Skeletal muscle satellite cell (primary cell): ENCODE data around the gene NEURL1B.
"Not testable (repeated sequence)": the region's sequence is repeated elsewhere in the genome, so short reads cannot be mapped to it uniquely, and the experiment has no call there.

Experiments used
- H3K27me3 ChIP-seq: 2 replicates; pipeline ENCODE4 v1.7.0; 2013; ENCODE audit warnings: low read length; ENCODE audit not compliant: control insufficient read depth, insufficient read depth
- H3K36me3 ChIP-seq: 2 replicates; pipeline ENCODE4 v1.7.0; 2013; ENCODE audit warnings: mild to moderate bottlenecking, control low read depth, low read length; ENCODE audit not compliant: insufficient read depth
- H3K4me1 ChIP-seq: 2 replicates; pipeline ENCODE4 v1.7.0; 2013; ENCODE audit warnings: low read length; ENCODE audit not compliant: control insufficient read depth, insufficient read depth
- H3K4me2 ChIP-seq: 2 replicates; pipeline ENCODE4 v1.7.0; 2013; ENCODE audit warnings: mild to moderate bottlenecking, low read length
- H3K4me3 ChIP-seq: 2 replicates; pipeline ENCODE4 v1.7.0; 2013; ENCODE audit warnings: low read length
- H3K9ac ChIP-seq: 2 replicates; pipeline ENCODE4 v1.7.0; 2013; ENCODE audit warnings: mild to moderate bottlenecking, low read depth, low read length, moderate library complexity
- H3K9me3 ChIP-seq: replicated peaks from 2 replicates; pipeline ENCODE4 v1.7.0; 2013; ENCODE audit warnings: mild to moderate bottlenecking, control low read depth, low read length

The NEURL1B gene

GRCh38 chr5:172598251-172599203 lies 42.5 kb upstream of the NEURL1B start:
- Histone ChIP-seq H3K36me3 (no peaks in the 10 kb centered on the region), H3K27me3 (peaks cover 28% of the 10 kb centered on the region), H3K4me3 (no peak overlapping the region), H3K9ac (no peak overlapping the region), H3K4me2 (no peak overlapping the region), H3K9me3 (no peaks in the 10 kb centered on the region), H3K4me1 (peaks cover 10% of the 10 kb centered on the region)

- peaks cover 24% of the 10 kb centered on the region for H3K27me3 ChIP-seq
- H3K9me3 ChIP-seq = no peaks in the 10 kb centered on the region
- peaks cover 12% of the 10 kb centered on the region for H3K4me1 ChIP-seq
- no peaks in the 10 kb centered on the region for H3K36me3 ChIP-seq
- no peak overlapping the region for H3K4me3 ChIP-seq
- H3K9ac ChIP-seq = no peak overlapping the region
- no peak overlapping the region for H3K4me2 ChIP-seq
Measured at GRCh38 chr5:172599204-172599567, 41.9 kb upstream of the NEURL1B start.

- H3K9me3 ChIP-seq = no peaks in the 10 kb centered on the region
- H3K27me3 ChIP-seq = peaks cover 13% of the 10 kb centered on the region
- H3K4me2 ChIP-seq = no peak overlapping the region
- no peak overlapping the region for H3K4me3 ChIP-seq
- H3K9ac ChIP-seq = no peak overlapping the region
- no peaks in the 10 kb centered on the region for H3K36me3 ChIP-seq
- H3K4me1 ChIP-seq = peaks cover 12% of the 10 kb centered on the region
Measured at GRCh38 chr5:172600571-172600970, 40.5 kb upstream of the NEURL1B start.

GRCh38 chr5:172601576-172601975 lies 39.5 kb upstream of the NEURL1B start:
- H3K9ac ChIP-seq, H3K36me3 ChIP-seq, H3K4me3 ChIP-seq, H3K4me2 ChIP-seq, H3K9me3 ChIP-seq: not testable (repeated sequence)
- Histone ChIP-seq H3K4me1 (peaks cover 12% of the 10 kb centered on the region), H3K27me3 (peaks cover 13% of the 10 kb centered on the region)

- peaks cover 22% of the 10 kb centered on the region for H3K27me3 ChIP-seq
- peak overlapping the region; percentile 55 for H3K9ac ChIP-seq
Measured at GRCh38 chr5:172602783-172603231, 38.3 kb upstream of the NEURL1B start.

GRCh38 chr5:172603251-172603806 lies 37.7 kb upstream of the NEURL1B start:
- Histone ChIP-seq H3K4me2 (peak overlapping the region; percentile 70), H3K27me3 (peaks cover 25% of the 10 kb centered on the region), H3K36me3 (no peaks in the 10 kb centered on the region), H3K9me3 (no peaks in the 10 kb centered on the region), H3K4me3 (peak overlapping the region; percentile 12), H3K4me1 (peaks cover 12% of the 10 kb centered on the region), H3K9ac (peak overlapping the region; percentile 55)

More at GRCh38 chr5:172602783-172603231, 38.3 kb upstream of the NEURL1B start:
- Histone ChIP-seq H3K36me3 (no peaks in the 10 kb centered on the region), H3K4me1 (peaks cover 12% of the 10 kb centered on the region), H3K4me3 (peak overlapping the region; percentile 2), H3K4me2 (peak overlapping the region; percentile 70), H3K9me3 (no peaks in the 10 kb centered on the region)

GRCh38 chr5:172605466-172605865 lies 35.6 kb upstream of the NEURL1B start:
- Histone ChIP-seq H3K4me1 (peaks cover 12% of the 10 kb centered on the region), H3K9ac (no peak overlapping the region), H3K36me3 (no peaks in the 10 kb centered on the region), H3K4me3 (no peak overlapping the region), H3K9me3 (no peaks in the 10 kb centered on the region), H3K4me2 (no peak overlapping the region), H3K27me3 (peaks cover 29% of the 10 kb centered on the region)

- Histone ChIP-seq H3K27me3 (peaks cover 36% of the 10 kb centered on the region), H3K4me2 (no peak overlapping the region), H3K9ac (no peak overlapping the region), H3K36me3 (no peaks in the 10 kb centered on the region), H3K4me1 (peaks cover 12% of the 10 kb centered on the region), H3K9me3 (no peaks in the 10 kb centered on the region), H3K4me3 (no peak overlapping the region)
Measured at GRCh38 chr5:172606156-172606785, 34.8 kb upstream of the NEURL1B start.

GRCh38 chr5:172607213-172607793 lies 33.8 kb upstream of the NEURL1B start:
- peaks cover 12% of the 10 kb centered on the region for H3K4me1 ChIP-seq
- H3K36me3 ChIP-seq = no peaks in the 10 kb centered on the region

GRCh38 chr5:172608773-172609172 lies 32.3 kb upstream of the NEURL1B start:
- Histone ChIP-seq H3K4me1 (peaks cover under 1% of the 10 kb centered on the region), H3K36me3 (no peaks in the 10 kb centered on the region), H3K27me3 (peaks cover 50% of the 10 kb centered on the region)

More at GRCh38 chr5:172607213-172607793, 33.8 kb upstream of the NEURL1B start:
- Histone ChIP-seq H3K9ac (no peak overlapping the region), H3K4me2 (no peak overlapping the region), H3K27me3 (peaks cover 44% of the 10 kb centered on the region), H3K9me3 (no peaks in the 10 kb centered on the region), H3K4me3 (no peak overlapping the region)

GRCh38 chr5:172610643-172611042 lies 30.4 kb upstream of the NEURL1B start:
- Histone ChIP-seq H3K36me3 (no peaks in the 10 kb centered on the region), H3K27me3 (peaks cover 56% of the 10 kb centered on the region)

More at GRCh38 chr5:172608773-172609172, 32.3 kb upstream of the NEURL1B start:
- Histone ChIP-seq H3K9me3 (no peaks in the 10 kb centered on the region), H3K4me3 (no peak overlapping the region), H3K4me2 (no peak overlapping the region), H3K9ac (no peak overlapping the region)

More at GRCh38 chr5:172610643-172611042, 30.4 kb upstream of the NEURL1B start:
- no peaks in the 10 kb centered on the region for H3K4me1 ChIP-seq
- no peak overlapping the region for H3K4me2 ChIP-seq
- H3K9ac ChIP-seq = no peak overlapping the region
- no peak overlapping the region for H3K4me3 ChIP-seq
- no peaks in the 10 kb centered on the region for H3K9me3 ChIP-seq
